G401.6 (cell line): ENCODE results near the gene YKT6.
"Not testable (repeated sequence)": the region's sequence is repeated elsewhere in the genome, so short reads cannot be mapped to it uniquely, and the experiment has no call there.

ENCODE experiments used
- FAIRE-seq: peaks from 2 replicates; lab custom pipeline; 2012; peaks lifted over from hg19 to GRCh38; lab: Jason Lieb, UNC

Gene YKT6

DNA sequence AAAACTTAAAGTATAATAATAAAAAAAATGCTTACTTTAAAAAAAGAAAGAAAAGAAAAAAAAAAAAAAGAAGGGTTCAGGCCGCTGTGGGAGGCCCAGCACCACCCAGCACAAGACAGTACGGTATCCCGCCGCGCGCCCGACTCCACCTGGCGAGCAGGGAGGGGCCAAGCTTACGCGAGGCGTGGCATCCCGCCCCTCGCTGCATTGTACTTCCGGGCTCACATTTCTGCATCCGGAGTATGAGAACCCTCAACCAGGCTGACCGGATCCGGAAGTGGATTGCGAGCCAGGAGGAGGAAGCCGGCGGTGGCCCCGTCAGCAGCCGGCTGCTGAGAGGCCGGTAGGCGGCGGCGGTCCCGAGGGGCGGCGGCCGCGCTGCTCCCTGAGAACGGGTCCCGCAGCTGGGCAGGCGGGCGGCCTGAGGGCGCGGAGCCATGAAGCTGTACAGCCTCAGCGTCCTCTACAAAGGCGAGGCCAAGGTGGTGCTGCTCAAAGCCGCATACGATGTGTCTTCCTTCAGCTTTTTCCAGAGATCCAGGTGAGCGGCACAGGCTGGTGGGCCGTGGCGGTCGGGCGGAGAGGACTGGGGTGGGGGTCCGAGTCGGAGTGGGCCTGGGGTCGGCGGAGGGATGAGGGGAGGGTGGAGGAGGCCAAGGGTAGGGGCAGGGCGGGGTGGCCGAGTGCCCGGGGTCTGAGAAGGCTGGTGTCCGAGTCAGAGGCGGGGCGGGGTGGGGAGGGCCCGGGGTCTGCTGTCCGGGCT lies at the start of gene YKT6:
YKT6 (plus strand) TSS at position 280 of the 763 bp plus-strand sequence; CDS start at position 438, 158 bp downstream.
- peak; percentile 80 for FAIRE-seq

DNA sequence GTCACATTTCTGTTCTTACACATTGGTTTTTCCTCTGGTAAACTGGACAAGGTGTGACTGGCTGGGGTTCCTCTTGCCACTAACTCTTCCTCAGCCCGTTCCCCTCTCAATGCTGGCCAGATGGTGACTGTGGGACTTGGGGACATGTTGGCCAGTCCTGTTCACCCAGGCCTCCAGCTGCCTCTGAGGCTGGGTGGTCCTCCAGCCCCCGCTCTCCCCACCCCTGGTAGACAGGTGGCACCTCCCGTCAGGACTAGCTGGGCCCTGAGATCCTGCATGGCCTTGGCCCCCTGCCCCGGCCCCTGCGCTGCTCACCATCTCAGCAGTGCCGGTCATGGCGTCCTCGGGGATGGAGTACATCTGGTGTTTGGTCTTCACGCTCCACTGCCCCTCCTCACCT lies 48.8 kb upstream of the YKT6 start:
- no peak for FAIRE-seq

DNA sequence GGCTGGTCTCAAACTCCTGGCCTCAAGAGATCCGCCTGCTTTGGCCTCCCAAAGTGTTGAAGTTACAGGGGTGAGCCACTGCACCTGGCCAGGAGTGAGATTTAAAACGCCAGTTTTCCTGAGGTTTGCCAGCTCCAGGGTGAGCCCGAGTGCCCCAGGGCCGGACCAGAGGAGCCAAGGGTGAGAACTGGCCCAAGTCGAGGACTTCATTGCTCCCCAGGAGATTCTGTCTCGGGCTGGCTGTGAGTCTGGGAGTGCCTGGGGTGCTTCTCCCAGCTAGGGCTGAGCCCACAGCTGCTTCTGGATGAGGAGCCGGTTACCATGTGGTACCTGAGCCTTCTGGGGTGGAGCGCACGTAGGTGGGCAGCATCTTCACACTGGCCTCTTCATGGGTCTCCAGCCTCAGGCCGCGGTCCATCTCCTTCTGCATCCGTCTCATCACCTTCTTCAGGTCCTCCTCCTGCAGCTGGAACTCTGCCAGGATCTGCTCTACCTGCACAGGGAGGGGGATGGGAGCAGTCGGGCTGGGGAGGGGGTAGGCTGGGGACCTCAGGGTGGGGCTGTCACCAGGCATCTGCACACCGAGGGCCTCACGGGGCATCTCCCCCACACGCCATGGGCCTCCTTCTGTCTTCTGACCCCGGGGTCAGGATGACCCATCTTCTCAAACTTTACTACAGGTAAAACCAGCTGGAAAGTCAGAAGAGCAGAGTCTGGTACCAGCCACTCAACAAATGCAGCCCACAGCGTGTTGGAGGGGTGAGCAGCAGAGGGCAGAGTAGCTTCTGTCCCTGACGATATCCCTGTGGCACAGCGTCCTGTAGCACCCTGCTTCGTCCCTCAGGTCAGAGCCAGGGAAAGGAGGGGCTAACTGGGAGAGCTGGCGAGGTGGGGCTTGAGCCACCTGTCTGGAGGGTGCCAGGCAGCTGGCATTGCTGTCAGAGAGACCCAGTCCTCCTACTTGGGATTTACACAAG lies 47.5 kb upstream of the YKT6 start:
- FAIRE-seq = no peak

GRCh38 chr7:44153948-44154335 lies 46.8 kb upstream of the YKT6 start:
- FAIRE-seq = no peak

DNA sequence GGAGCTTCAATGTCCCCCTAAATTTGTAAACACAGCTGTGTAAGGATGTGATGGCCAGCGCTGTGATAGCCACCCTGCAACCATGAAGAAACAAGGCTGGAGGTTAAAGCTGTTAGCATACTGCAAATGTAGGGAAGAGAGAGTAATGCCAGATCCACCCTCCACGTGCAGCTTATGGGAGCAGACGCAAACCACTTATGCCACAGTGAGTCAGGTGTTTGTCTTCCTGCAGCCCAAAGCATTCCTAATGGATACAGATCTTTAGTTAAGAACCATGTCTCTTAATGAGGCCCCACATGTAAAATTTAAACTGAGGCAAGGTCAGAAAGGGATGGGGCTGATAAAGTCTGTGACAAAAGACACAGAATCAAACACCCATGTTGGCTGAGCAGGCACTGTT lies 46.1 kb upstream of the YKT6 start:
- FAIRE-seq = no peak

GRCh38 chr7:44155191-44156185 lies 45.3 kb upstream of the YKT6 start:
- no peak for FAIRE-seq

DNA sequence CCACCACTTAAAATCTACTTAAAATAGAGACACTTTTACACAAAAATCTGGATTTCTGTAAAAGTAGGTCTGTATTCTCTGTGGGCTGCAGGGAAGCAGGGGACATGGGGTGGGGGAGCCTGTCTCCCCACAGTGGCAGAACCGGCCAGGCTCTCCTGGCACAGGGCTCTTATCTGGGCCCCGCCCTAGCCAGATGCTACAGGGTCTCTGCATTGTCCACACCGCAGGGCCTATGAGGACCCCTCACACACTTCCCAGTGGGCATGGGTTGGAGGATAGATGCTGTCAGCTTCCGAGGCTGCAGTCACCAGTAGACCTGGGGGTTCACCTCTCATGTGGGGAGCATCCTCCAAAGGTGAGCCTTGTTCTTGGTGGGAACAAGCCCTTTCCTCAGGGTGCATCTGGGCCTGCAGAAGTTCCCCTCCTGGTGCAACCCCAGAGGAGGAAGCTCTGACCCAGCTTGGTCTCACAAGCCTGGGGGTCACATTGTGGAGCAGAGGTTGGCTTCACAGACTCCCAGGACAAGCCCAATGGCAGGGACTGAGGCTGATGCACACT lies 44.2 kb upstream of the YKT6 start:
- no peak for FAIRE-seq

- no peak for FAIRE-seq
Measured at GRCh38 chr7:44157116-44158080, 43.4 kb upstream of the YKT6 start.

- no peak for FAIRE-seq
Measured at GRCh38 chr7:44158096-44158872, 42.5 kb upstream of the YKT6 start.

DNA sequence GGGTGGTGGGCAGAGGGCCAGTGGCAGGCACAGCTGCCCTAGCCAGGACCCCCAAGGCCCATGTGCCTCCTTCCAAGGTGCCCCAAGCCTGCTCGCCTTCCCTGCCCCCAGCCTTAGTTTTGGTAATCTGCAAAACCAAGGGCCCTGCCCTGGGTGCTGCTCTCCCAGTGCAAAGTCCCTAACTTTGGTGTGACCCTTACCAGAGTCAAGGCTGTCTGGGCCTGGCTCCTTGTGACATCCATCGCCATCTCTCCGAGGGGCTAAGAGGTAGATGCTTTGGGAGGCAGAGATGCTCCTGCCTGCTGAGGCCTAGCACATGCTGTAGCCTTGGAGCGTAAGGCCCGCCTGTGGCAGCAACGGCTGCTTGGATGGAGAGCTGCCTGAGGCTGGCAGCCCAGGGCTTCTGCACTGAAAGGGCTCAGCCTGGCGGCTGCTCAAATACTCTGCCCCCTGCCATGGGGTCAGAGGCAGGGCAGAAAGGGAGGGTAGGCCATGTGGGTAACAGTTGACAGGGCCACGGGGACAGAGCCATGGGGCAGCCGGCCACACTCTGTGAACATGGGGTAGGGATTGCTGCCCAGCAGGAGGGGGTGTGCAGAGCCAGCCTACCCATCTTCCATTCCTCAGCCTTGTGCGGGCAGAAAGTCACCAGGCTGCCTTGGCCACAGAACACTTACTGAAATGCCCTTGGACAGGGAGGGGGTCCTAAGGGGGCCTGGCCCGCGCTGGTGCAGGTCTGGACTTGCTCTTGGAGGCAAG lies 41.7 kb upstream of the YKT6 start:
- FAIRE-seq = no peak

GRCh38 chr7:44159824-44160630 lies 40.8 kb upstream of the YKT6 start:
- FAIRE-seq = no peak

DNA sequence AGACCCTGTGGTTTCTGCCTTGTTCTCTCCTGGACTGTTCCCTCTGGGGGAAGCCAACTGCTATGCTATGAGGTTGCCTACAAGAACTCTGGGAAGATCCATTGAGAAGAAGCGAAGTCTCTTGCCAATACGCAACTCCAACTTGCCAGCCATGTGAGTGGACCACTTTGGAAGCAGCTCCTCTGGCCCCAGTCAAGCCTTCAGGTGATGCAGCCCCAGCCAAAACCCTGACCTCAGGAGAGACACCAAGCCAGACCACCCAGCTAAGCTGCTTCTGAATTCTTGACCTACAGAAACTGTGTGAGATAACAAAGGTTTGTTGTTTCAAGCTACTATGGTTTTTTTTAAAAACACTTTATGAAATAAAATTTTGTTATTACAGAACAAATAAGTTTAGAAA lies 39.4 kb upstream of the YKT6 start:
- FAIRE-seq = no peak

GRCh38 chr7:44162179-44162578 lies 38.6 kb upstream of the YKT6 start:
- no peak for FAIRE-seq

GRCh38 chr7:44162785-44163395 lies 37.9 kb upstream of the YKT6 start:
- no peak for FAIRE-seq

GRCh38 chr7:44163591-44163990 lies 37.2 kb upstream of the YKT6 start:
- FAIRE-seq = no peak

GRCh38 chr7:44167920-44168319 lies 32.9 kb upstream of the YKT6 start:
- FAIRE-seq = no peak

GRCh38 chr7:44171901-44172300 lies 28.9 kb upstream of the YKT6 start:
- not testable (repeated sequence) for FAIRE-seq

GRCh38 chr7:44172352-44172751 lies 28.4 kb upstream of the YKT6 start:
- FAIRE-seq = no peak
